Motor neuron (in vitro differentiated cells): ENCODE measurements around the gene SLC2A13. TPM values are rescaled to one million over a fixed set of nuclear protein-coding genes. Genes with fewer than 3 reads are reported as not detected.

Source experiments
- ATAC-seq, 8 experiments: fragments of 200-7000 bp; cut with Tn5 transposase; replicated peaks in 6 of 8; 2 replicates each; pipeline ENCODE4 v1.8.0; 2021; ENCODE audit warnings: mild to moderate bottlenecking in 8 of 8, moderate library complexity in 8 of 8
- H3K27ac ChIP-seq, 2 donors: fragments of 250-450 bp; sonication (Bioruptor Pico); 2 replicates each; pipeline ENCODE4 v1.9.0; 2021; ENCODE audit warnings: antibody characterized with exemption in 2 of 2, mild to moderate bottlenecking in 2 of 2, moderate library complexity in 1 of 2
- H3K4me1 ChIP-seq, 2 donors: fragments of 250-450 bp; sonication (Bioruptor Pico); replicated peaks in 1 of 2; 2 replicates each; pipeline ENCODE4 v1.6.1; 2021; ENCODE audit warnings: antibody characterized with exemption in 2 of 2, mild to moderate bottlenecking in 2 of 2, moderate library complexity in 1 of 2
- H3K4me3 ChIP-seq, 5 donors: fragments of 250-450 bp; sonication (Bioruptor Pico); 2 replicates each; pipeline ENCODE4 v1.9.0; 2021; ENCODE audit warnings: antibody characterized with exemption in 5 of 5, mild to moderate bottlenecking in 5 of 5, moderate library complexity in 4 of 5
- WGBS, 10 experiments: fragments of 450-650 bp; shearing (Covaris generic); methylation state at CpG; one replicate each; pipeline ENCODE4 v1.0.0; 2022; 5-methylcytosine and 5-hydroxymethylcytosine counted together
- in situ Hi-C, 9 experiments: fragments of 400-800 bp; cut with MboI; loops; one replicate each; pipeline ENCODE4 v1.15.0; 2021; ENCODE audit warnings: low sequenced_read_pairs in 9 of 9, low pct_unique_long_range_greater_than_20kb in 2 of 9; ENCODE audit not compliant: unreplicated experiment in 9 of 9
- total RNA-seq, 8 experiments: library from RNA; unstranded; fragments of 300-600 nt; gene quantifications; 2 replicates each; pipeline versions ENCODE4 v1.2.3 to v1.2.4, GENCODE V29; 2022

SLC2A13 gene
- total RNA-seq, 8 experiments from 2014 or later = 4.0 to 26.7 (median 7.4) TPM

DNA sequence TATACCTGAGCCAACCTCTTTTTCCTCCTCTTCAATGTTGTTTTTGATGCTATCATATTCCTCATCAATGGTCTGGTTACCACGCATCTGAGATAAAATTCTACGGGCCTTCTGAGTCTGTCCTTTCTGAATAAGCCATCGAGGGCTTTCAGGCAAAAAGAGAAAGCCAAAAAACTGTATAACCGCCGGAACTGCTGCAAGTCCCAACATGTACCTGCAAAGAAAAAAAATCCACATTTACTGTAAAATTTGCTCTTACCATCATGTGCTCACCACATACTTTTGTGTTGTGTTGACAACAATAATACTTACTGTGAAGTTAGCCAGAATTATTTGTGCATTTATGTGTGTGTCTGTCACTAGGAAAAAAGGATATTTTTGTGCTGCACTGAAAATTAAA, 77.6 kb downstream of the SLC2A13 start:
- Histone ChIP-seq H3K27ac (no peak overlapping the region), H3K4me1 (peaks cover under 1 to 4% of the 10 kb centered on the region in 2 donors), H3K4me3 (no peak overlapping the region)
- no peak for ATAC-seq
- in situ Hi-C loops = no loop called here
- 80 to 100% (median 97%) methylated on average over 3 to 5 of the region's 5 CpGs; no CpG with 5 or more reads in 2 of the 10 experiments for WGBS, 10 experiments

DNA sequence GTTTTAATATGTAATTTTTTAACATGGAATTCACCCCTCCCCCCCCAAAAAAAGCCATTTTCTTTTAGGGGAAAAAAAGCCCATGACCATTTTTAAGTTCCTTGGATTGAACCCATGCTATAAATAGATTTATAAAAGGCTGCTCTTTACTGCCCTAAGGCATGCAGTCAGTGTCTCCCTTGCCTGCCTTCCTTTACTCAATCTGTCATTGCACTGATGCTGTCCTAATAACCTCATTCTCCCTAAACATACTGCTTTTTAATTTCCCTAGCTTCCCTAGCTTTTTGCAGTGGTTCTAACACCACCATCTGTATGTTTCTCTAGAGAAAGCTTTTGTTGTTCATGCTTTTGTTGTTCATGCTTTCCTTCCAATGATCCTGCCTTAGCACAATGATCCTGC, 83.0 kb downstream of the SLC2A13 start:
- Histone ChIP-seq H3K4me3 (no peak overlapping the region), H3K27ac (no peak overlapping the region), H3K4me1 (peaks cover 6 to 7% of the 10 kb centered on the region in 2 donors)
- peak in 5 of 8 experiments; percentile 60 to 81 (median 70) for ATAC-seq
- in situ Hi-C loops = loop anchor here in 2 of 9 experiments (25.0 kb wide), 2 partner anchors 89 to 261 kb away; partner anchors contain the start of gene SLC2A13 (in 2 of the 2)

GRCh38 chr12:40020261-40020691, 85.6 kb downstream of the SLC2A13 start:
- in situ Hi-C loops = loop anchor here in 2 of 9 experiments (25.0 kb wide), 2 partner anchors 92 to 258 kb away; partner anchors contain the start of gene SLC2A13 (in 2 of the 2)
- H3K27ac ChIP-seq = no peak overlapping the region
- peaks cover 6 to 7% of the 10 kb centered on the region in 2 donors for H3K4me1 ChIP-seq
- ATAC-seq = no peak
- WGBS, 10 experiments = 60 to 100% (median 83%) methylated on average over 1 to 4 of the region's 4 CpGs; no CpG with 5 or more reads in 5 of the 10 experiments
- H3K4me3 ChIP-seq = no peak overlapping the region

- peak in 2 of 8 experiments; percentile 27 to 70 for ATAC-seq
- in situ Hi-C loops = loop anchor here in 3 of 9 experiments (10.0 to 25.0 kb wide), 3 partner anchors 87 to 255 kb away; partner anchors contain the start of gene SLC2A13 (in 3 of the 3)
- no peak overlapping the region for H3K27ac ChIP-seq
- 43 to 100% (median 91%) methylated on average over 1 of the region's 1 CpG; no CpG with 5 or more reads in 1 of the 10 experiments for WGBS, 10 experiments
- no peak overlapping the region for H3K4me3 ChIP-seq
- peaks cover under 1% of the 10 kb centered on the region in 2 donors for H3K4me1 ChIP-seq
Observed at GRCh38 chr12:40017488-40017887, 88.4 kb downstream of the SLC2A13 start.

GRCh38 chr12:40016980-40017379, 88.9 kb downstream of the SLC2A13 start:
- H3K4me3 ChIP-seq = no peak overlapping the region
- 62 to 100% (median 83%) methylated on average over 1 to 3 of the region's 3 CpGs; no CpG with 5 or more reads in 1 of the 10 experiments for WGBS, 10 experiments
- in situ Hi-C loops = loop anchor here in 3 of 9 experiments (10.0 to 25.0 kb wide), 3 partner anchors 88 to 255 kb away; partner anchors contain the start of gene SLC2A13 (in 3 of the 3)
- no peaks in the 10 kb centered on the region for H3K4me1 ChIP-seq
- ATAC-seq = peak in 1 of 8 experiments; percentile 65
- no peak overlapping the region for H3K27ac ChIP-seq

GRCh38 chr12:40015881-40016280, 90.0 kb downstream of the SLC2A13 start:
- no peak overlapping the region for H3K4me3 ChIP-seq
- in situ Hi-C loops = loop anchor here in 3 of 9 experiments (10.0 to 25.0 kb wide), 3 partner anchors 89 to 254 kb away; partner anchors contain the start of gene SLC2A13 (in 3 of the 3)
- no peaks in the 10 kb centered on the region for H3K4me1 ChIP-seq
- H3K27ac ChIP-seq = no peak overlapping the region
- 94 to 100% (median 100%) methylated on average over 1 to 2 of the region's 2 CpGs; no CpG with 5 or more reads in 3 of the 10 experiments for WGBS, 10 experiments
- ATAC-seq = no peak

- 75 to 100% (median 100%) methylated on average over 1 to 2 of the region's 2 CpGs; no CpG with 5 or more reads in 3 of the 10 experiments for WGBS, 10 experiments
- Histone ChIP-seq H3K4me1 (no peaks in the 10 kb centered on the region), H3K4me3 (no peak overlapping the region), H3K27ac (no peak overlapping the region)
- no peak for ATAC-seq
- in situ Hi-C loops = loop anchor here in 3 of 9 experiments (10.0 to 25.0 kb wide), 3 partner anchors 89 to 253 kb away; partner anchors contain the start of gene SLC2A13 (in 3 of the 3)
Observed at GRCh38 chr12:40015345-40015744, 90.5 kb downstream of the SLC2A13 start.

DNA sequence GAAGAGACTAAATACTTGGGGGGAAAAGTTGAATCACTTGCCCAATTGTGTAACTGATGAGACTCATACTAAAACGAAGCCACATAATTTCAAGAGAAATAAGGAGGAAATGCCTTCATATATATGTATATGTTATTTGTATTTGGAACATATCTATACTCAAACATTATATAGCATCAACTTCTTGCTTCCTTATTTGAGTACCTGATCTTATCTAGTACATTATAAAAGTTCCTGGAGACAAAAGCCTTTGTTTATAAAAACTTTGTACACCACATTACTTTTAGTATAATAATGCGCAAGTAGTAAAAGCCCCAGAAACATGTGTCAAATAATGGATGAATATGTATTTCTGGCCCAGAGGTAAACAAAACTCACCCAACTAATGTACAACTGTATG, 92.0 kb downstream of the SLC2A13 start:
- in situ Hi-C loops = loop anchor here in 3 of 9 experiments (10.0 to 25.0 kb wide), 3 partner anchors 91 to 252 kb away; partner anchors contain the start of gene SLC2A13 (in 3 of the 3)
- peak in 2 of 8 experiments; percentile 28 to 52 for ATAC-seq
- H3K4me1 ChIP-seq = no peaks in the 10 kb centered on the region
- no peak overlapping the region for H3K27ac ChIP-seq
- H3K4me3 ChIP-seq = no peak overlapping the region
- 33 to 100% (median 78%) methylated on average over 1 to 2 of the region's 2 CpGs; no CpG with 5 or more reads in 2 of the 10 experiments for WGBS, 10 experiments

GRCh38 chr12:40013292-40013691, 92.6 kb downstream of the SLC2A13 start:
- Histone ChIP-seq H3K27ac (no peak overlapping the region), H3K4me3 (no peak overlapping the region), H3K4me1 (no peaks in the 10 kb centered on the region)
- ATAC-seq = no peak
- in situ Hi-C loops = loop anchor here in 3 of 9 experiments (10.0 to 25.0 kb wide), 3 partner anchors 92 to 251 kb away; partner anchors contain the start of gene SLC2A13 (in 3 of the 3)
- 86 to 100% (median 100%) methylated on average over 1 of the region's 1 CpG; no CpG with 5 or more reads in 3 of the 10 experiments for WGBS, 10 experiments

GRCh38 chr12:40012711-40013110, 93.2 kb downstream of the SLC2A13 start:
- in situ Hi-C loops = loop anchor here in 3 of 9 experiments (10.0 to 25.0 kb wide), 3 partner anchors 92 to 250 kb away; partner anchors contain the start of gene SLC2A13 (in 3 of the 3)
- H3K27ac ChIP-seq = no peak overlapping the region

DNA sequence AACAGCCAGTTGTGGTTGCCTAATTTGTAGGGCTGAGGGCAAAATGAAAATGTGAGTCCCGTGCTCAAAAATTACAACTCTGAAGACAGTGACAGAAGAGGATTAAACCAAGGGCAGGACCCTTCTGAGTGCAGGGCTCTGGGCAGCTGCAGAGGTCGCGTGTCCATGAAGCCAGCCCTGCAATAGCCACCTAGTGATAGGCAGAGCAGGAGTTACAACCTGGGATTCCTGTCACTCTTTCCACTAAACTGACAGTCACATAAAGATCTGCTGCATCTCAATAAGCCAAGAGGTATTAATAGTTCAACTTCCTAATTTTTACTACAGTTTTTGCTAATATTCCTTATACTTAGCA, 94.1 kb downstream of the SLC2A13 start:
- in situ Hi-C loops = loop anchor here in 3 of 9 experiments (10.0 to 25.0 kb wide), 3 partner anchors 93 to 249 kb away; partner anchors contain the start of gene SLC2A13 (in 3 of the 3)
- Histone ChIP-seq H3K4me1 (no peaks in the 10 kb centered on the region), H3K27ac (no peak overlapping the region), H3K4me3 (no peak overlapping the region)
- no peak for ATAC-seq
- WGBS, 10 experiments = 0 to 100% (median 93%) methylated on average over 1 to 3 of the region's 3 CpGs; no CpG with 5 or more reads in 3 of the 10 experiments

More at GRCh38 chr12:40012711-40013110, 93.2 kb downstream of the SLC2A13 start:
- 30 to 100% (median 89%) methylated on average over 1 to 3 of the region's 3 CpGs; no CpG with 5 or more reads in 1 of the 10 experiments for WGBS, 10 experiments
- no peak for ATAC-seq
- no peaks in the 10 kb centered on the region for H3K4me1 ChIP-seq
- no peak overlapping the region for H3K4me3 ChIP-seq

GRCh38 chr12:40010899-40011774, 94.7 kb downstream of the SLC2A13 start:
- no peak overlapping the region for H3K27ac ChIP-seq
- WGBS, 10 experiments = 47 to 86% (median 70%) methylated on average over 2 to 10 of the region's 11 CpGs; no CpG with 5 or more reads in 2 of the 10 experiments
- no peak overlapping the region for H3K4me3 ChIP-seq
- no peaks in the 10 kb centered on the region for H3K4me1 ChIP-seq
- ATAC-seq = peak in 4 of 8 experiments; percentile 76 to 97 (median 92)
- in situ Hi-C loops = loop anchor here in 3 of 9 experiments (10.0 to 25.0 kb wide), 3 partner anchors 94 to 249 kb away; partner anchors contain the start of gene SLC2A13 (in 3 of the 3)
